ENCODE data around the gene PNLDC1.

PNLDC1 gene

DNA sequence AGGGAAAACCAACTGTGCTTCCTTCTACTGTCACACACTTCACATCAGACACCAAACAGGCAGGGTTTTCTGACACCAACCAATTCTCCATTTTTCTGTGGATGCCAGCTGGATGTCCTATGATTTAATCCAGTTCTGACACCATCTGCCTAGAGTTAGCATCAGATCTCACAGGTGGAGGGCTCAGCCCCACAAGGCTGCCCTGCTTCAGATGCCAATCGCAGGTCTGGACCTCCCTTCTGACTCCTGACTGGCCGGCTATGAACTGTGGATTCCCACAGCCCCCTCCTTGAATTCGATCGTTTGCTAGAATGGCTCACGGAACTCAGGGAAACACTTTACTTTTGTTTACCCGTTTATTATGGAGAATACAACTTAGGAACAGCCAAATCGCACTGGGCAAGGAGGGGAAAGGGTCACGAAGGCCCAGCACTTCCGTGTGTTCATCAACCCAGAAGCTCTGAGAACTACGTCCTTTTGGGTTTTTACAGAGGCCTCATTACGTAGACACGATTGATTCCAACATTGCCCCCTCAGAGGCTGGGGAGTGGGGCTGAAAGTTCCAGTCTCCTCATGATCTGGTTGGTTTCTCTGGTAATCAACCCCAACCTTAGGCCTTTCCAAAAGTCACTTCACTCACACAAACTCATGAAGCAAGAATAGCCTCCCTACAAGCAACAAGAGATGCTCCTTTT, 65.3 kb downstream of the PNLDC1 start:
- Histone ChIP-seq H3K36me3 (no peaks in the 10 kb centered on the region), H3K9ac (no peak overlapping the region), H4K20me1 (peaks cover 0 to 5% (median 0%) of the 10 kb centered on the region in 11 experiments; a peak in 2 of 22 replicates), H3K27me3 (no peaks in the 10 kb centered on the region), H3K4me1 (peaks cover 16 to 28% (median 20%) of the 10 kb centered on the region in 10 experiments), H3K4me3 (no peak overlapping the region), H3K9me3 (replicated peaks in 1 of 11) (peaks cover 0 to 6% (median 0%) of the 10 kb centered on the region in 11 experiments; a peak in 1 of 22 replicates), H3K27ac (no peak overlapping the region), H3K4me2 (no peak overlapping the region)
- no peak for TF ChIP-seq Cebpa-rat (IDR thresholded peaks at IDR 0.05)

DNA sequence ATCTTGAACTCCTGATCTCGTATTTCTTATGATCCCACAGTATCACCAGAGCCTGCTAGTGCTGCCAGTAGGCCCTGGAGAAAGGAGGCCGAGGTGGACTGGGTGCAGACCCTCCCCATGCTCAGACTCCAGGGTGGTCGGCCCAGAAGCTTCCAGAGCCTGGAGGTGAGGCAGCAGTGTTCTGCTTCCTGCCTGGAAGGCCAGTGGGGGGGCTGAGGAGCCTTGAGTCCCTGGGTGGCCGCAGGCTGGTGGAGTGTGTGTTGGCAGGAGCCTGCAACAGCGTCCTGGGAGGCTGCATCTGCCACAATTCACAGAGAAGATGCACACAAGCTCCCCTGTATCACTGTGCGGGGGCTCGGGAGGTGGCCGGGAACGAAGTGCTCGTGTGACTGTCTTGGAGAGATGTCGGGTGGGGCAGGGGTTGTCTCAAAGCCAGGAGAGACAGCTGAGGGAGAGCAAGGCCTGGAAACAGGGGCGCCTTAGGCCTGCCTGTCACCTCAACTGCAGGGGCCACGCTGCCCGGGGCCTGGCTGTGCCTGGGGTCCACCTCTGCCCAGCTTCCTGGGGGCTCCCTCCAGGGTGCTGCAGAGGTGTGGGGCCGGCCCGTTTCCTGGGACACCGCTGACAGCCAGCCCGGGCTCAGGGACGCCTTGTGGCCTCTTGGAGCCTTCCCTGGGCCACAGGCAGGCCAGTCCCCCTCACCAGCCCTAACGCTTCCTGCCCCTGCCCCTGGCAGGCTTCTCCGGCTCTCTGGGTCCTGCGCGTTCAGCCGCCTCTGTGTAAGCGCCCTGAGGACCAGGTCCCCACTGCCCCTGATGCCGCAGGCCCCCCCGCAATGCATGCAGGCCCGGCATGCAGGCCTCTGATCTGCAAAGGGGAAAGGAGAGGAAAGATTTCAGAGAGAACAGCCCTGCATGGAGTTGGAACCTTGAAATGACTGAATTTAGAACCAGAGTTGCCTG, 66.5 kb downstream of the PNLDC1 start:
- no peak overlapping the region for H3K4me3 ChIP-seq
- H3K36me3 ChIP-seq: no peaks in the 10 kb centered on the region
- H3K9me3 ChIP-seq (replicated peaks in 1 of 11): peaks cover 0 to 6% (median 0%) of the 10 kb centered on the region in 11 experiments; a peak in 1 of 22 replicates
- H3K9ac ChIP-seq: no peak overlapping the region
- peaks cover 11 to 16% (median 15%) of the 10 kb centered on the region in 10 experiments for H3K4me1 ChIP-seq
- TF ChIP-seq Cebpa-rat (IDR thresholded peaks at IDR 0.05): no peak
- peaks cover 0 to 5% (median 0%) of the 10 kb centered on the region in 11 experiments; a peak in 2 of 22 replicates for H4K20me1 ChIP-seq
- H3K27me3 ChIP-seq: no peaks in the 10 kb centered on the region
- no peak overlapping the region for H3K4me2 ChIP-seq
- H3K27ac ChIP-seq: no peak overlapping the region

Measured in BLaER1 treated with 17β-estradiol and CSF1 and Interleukin-3, amounts not matched to agents 10 nM and 100 nM (cell line).